GM18873 (cell line): ENCODE data around the gene ZNF280A.
"Not testable (repeated sequence)": the region's sequence is repeated elsewhere in the genome, so short reads cannot be mapped to it uniquely, and the experiment has no call there.

Experiments
- ATAC-seq: cut with Tn5 transposase; IDR thresholded peaks from one replicate; pipeline ENCODE4 v1.9.1; 2021; ENCODE audit warnings: mild to moderate bottlenecking, moderate library complexity, moderate number of reproducible peaks; ENCODE audit not compliant: unreplicated experiment, low FRiP score

ZNF280A gene

GRCh38 chr22:22478470-22478869 lies 41.6 kb downstream of the ZNF280A start:
- no peak for ATAC-seq

GRCh38 chr22:22474733-22475132 lies 45.3 kb downstream of the ZNF280A start:
- ATAC-seq: no peak

GRCh38 chr22:22471104-22471503 lies 49.0 kb downstream of the ZNF280A start:
- ATAC-seq: not testable (repeated sequence)

- ATAC-seq: no peak
Measured at GRCh38 chr22:22469527-22469926, 50.5 kb downstream of the ZNF280A start.

- ATAC-seq: not testable (repeated sequence)
Measured at GRCh38 chr22:22468794-22469469, 51.1 kb downstream of the ZNF280A start.

- no peak for ATAC-seq
Measured at GRCh38 chr22:22467112-22467511, 53.0 kb downstream of the ZNF280A start.

GRCh38 chr22:22465782-22466181 lies 54.3 kb downstream of the ZNF280A start:
- ATAC-seq: no peak

GRCh38 chr22:22465094-22465602 lies 54.9 kb downstream of the ZNF280A start:
- no peak for ATAC-seq

- no peak for ATAC-seq
Measured at GRCh38 chr22:22464541-22465054, 55.5 kb downstream of the ZNF280A start.

GRCh38 chr22:22463855-22464540 lies 56.1 kb downstream of the ZNF280A start:
- no peak for ATAC-seq
